IMR-90 (cell line): ENCODE results near the gene PGBD5.

Experiments
- BHLHE40 ChIP-seq: fragments of 150-350 bp; IDR thresholded peaks from 2 replicates; pipeline ENCODE4 v1.6.1; 2016; ENCODE audit warnings: mild to moderate bottlenecking, low read depth, low read length
- CEBPB ChIP-seq: IDR thresholded peaks from 2 replicates; pipeline ENCODE4 v1.6.1; 2012; ENCODE audit warnings: low read depth, low read length, improper control_type of control experiment
- NFE2L2 ChIP-seq: fragments of 150-350 bp; IDR thresholded peaks from 2 replicates; pipeline ENCODE4 v1.6.1; 2016; ENCODE audit warnings: low read depth, mild to moderate bottlenecking, low read length
- POLR2A ChIP-seq: IDR thresholded peaks from 2 replicates; pipeline ENCODE4 v1.6.1; 2012; ENCODE audit warnings: mild to moderate bottlenecking, low read depth, low read length
- RAD21 ChIP-seq: IDR thresholded peaks from 2 replicates; pipeline ENCODE4 v1.6.1; 2012; ENCODE audit warnings: low read length, improper control_type of control experiment
- RFX5 ChIP-seq: IDR thresholded peaks from 2 replicates; pipeline ENCODE4 v1.8.0; 2012; ENCODE audit warnings: low read depth, mild to moderate bottlenecking, low read length, moderate library complexity
- TF ChIP-seq, protein P1 (sequence below): conservative IDR thresholded peaks from 2 replicates; pipeline ENCODE4 v1.5.1; 2012; ENCODE audit warnings: mild to moderate bottlenecking, low read depth, low read length, improper control_type of control experiment
- TF ChIP-seq, protein P2 (sequence below): fragments of 150-350 bp; IDR thresholded peaks from 2 replicates; pipeline ENCODE4 v1.6.1; 2017; ENCODE audit warnings: mild to moderate bottlenecking, antibody characterized with exemption, low read length, low read depth

DNA sequence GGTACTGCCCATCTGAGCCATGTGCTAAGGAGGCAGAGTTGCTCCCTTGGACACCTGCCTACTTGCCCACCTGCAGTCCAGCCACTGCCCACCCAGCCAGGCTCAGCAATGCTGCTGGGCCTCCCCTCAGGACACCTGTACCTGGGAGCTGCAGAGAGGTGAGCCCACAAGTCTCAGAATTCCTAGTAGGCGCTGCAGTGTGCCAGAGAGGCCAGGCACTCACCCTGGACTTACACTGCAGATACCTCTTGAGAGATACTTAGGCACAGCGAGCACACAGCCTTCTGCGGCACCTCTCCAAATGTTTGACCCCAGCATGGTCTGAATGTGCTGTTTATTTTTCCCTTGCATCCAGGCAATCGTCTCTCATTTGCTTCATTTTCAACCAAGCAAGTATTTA lies 71.0 kb downstream of the PGBD5 start:
- no peak for TF ChIP-seq RAD21
- TF ChIP-seq, protein P1, sequence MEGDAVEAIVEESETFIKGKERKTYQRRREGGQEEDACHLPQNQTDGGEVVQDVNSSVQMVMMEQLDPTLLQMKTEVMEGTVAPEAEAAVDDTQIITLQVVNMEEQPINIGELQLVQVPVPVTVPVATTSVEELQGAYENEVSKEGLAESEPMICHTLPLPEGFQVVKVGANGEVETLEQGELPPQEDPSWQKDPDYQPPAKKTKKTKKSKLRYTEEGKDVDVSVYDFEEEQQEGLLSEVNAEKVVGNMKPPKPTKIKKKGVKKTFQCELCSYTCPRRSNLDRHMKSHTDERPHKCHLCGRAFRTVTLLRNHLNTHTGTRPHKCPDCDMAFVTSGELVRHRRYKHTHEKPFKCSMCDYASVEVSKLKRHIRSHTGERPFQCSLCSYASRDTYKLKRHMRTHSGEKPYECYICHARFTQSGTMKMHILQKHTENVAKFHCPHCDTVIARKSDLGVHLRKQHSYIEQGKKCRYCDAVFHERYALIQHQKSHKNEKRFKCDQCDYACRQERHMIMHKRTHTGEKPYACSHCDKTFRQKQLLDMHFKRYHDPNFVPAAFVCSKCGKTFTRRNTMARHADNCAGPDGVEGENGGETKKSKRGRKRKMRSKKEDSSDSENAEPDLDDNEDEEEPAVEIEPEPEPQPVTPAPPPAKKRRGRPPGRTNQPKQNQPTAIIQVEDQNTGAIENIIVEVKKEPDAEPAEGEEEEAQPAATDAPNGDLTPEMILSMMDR: no peak
- no peak for TF ChIP-seq POLR2A
- TF ChIP-seq NFE2L2: no peak
- TF ChIP-seq BHLHE40: no peak
- TF ChIP-seq CEBPB: no peak
- TF ChIP-seq RFX5: no peak
- TF ChIP-seq, protein P2, sequence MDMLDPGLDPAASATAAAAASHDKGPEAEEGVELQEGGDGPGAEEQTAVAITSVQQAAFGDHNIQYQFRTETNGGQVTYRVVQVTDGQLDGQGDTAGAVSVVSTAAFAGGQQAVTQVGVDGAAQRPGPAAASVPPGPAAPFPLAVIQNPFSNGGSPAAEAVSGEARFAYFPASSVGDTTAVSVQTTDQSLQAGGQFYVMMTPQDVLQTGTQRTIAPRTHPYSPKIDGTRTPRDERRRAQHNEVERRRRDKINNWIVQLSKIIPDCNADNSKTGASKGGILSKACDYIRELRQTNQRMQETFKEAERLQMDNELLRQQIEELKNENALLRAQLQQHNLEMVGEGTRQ: no peak
